ENCODE data around the gene FNIP2. TPM values are rescaled to one million over a fixed set of nuclear protein-coding genes. Genes with fewer than 3 reads are reported as not detected.

Gene FNIP2
- polyA plus RNA-seq, 1 experiment, result 14.8 TPM

DNA sequence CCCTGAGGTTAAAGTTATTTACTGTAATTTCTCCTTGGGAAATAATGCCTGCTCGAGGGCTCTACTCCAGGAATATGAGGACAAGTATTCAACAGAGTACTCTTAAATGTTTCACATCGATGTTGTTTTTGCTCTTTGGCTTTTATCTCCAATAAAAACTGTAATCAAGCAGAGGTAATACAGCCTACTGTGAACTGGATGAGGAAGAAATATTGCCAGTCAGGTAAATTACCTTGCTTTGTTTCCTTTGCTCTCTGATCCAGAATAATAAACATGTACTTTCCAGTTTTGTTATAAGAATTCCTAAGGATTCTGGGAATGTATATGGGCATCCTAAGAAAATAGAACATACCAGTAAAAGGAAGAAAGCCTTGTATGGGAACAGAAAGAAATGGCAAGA is 60.4 kb downstream of the FNIP2 start:
- no peaks in the 10 kb centered on the region; the same call in 1 of the 2 replicates for H3K36me3 ChIP-seq (ENCODE audit: control insufficient read depth, insufficient read depth, low read length)
- POLR2A ChIA-PET, result no interaction called here
- TF ChIP-seq, protein P1, sequence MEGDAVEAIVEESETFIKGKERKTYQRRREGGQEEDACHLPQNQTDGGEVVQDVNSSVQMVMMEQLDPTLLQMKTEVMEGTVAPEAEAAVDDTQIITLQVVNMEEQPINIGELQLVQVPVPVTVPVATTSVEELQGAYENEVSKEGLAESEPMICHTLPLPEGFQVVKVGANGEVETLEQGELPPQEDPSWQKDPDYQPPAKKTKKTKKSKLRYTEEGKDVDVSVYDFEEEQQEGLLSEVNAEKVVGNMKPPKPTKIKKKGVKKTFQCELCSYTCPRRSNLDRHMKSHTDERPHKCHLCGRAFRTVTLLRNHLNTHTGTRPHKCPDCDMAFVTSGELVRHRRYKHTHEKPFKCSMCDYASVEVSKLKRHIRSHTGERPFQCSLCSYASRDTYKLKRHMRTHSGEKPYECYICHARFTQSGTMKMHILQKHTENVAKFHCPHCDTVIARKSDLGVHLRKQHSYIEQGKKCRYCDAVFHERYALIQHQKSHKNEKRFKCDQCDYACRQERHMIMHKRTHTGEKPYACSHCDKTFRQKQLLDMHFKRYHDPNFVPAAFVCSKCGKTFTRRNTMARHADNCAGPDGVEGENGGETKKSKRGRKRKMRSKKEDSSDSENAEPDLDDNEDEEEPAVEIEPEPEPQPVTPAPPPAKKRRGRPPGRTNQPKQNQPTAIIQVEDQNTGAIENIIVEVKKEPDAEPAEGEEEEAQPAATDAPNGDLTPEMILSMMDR (IDR thresholded peaks at IDR 0.05; ENCODE audit: insufficient read depth, low read depth, low read length), result no peak
- no peak overlapping the region for H3K4me3 ChIP-seq (ENCODE audit: low read depth, low read length)
- H3K27me3 ChIP-seq (ENCODE audit: control insufficient read depth, insufficient read depth, low read length), result no peaks in the 10 kb centered on the region
- CTCF ChIA-PET, result interaction anchor here (0.7 kb wide), 1 partner anchor 29 kb away, joined by 6 read pairs; no protein-coding TSS in a partner anchor
- no peak for DNase-seq (ENCODE audit: low read depth)

DNA sequence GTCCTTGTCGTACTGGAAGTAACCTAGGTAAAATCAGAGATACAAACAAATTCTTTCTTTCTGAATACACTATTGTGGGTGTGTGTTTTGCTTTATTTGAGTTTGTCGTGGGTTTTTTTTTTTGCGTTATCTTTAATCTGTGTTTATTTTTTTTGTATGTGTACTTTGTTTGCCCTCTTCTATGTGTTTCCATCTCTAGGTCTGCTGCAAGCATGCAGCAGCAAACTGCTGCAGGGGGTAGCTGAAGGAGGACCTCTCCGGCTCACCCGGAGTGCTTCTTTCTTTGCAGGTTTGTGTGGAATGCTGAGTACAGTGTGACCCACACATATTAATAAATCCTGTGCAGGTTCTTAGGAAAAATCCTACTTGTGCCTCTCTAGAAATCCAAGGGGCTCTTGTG is 64.8 kb downstream of the FNIP2 start:
- ChIA-PET POLR2A (no interaction called here), CTCF (interaction anchor here (1.6 kb wide), 1 partner anchor 16 kb away, joined by 4 read pairs; no protein-coding TSS in a partner anchor)
- Histone ChIP-seq H3K36me3 (ENCODE audit: control insufficient read depth, insufficient read depth, low read length) (no peaks in the 10 kb centered on the region), H3K4me3 (ENCODE audit: low read depth, low read length) (no peak overlapping the region), H3K27me3 (ENCODE audit: control insufficient read depth, insufficient read depth, low read length) (no peaks in the 10 kb centered on the region)
- TF ChIP-seq, protein P1 (IDR thresholded peaks at IDR 0.05; ENCODE audit: insufficient read depth, low read depth, low read length), result no peak
- no peak for DNase-seq (ENCODE audit: low read depth)

DNA sequence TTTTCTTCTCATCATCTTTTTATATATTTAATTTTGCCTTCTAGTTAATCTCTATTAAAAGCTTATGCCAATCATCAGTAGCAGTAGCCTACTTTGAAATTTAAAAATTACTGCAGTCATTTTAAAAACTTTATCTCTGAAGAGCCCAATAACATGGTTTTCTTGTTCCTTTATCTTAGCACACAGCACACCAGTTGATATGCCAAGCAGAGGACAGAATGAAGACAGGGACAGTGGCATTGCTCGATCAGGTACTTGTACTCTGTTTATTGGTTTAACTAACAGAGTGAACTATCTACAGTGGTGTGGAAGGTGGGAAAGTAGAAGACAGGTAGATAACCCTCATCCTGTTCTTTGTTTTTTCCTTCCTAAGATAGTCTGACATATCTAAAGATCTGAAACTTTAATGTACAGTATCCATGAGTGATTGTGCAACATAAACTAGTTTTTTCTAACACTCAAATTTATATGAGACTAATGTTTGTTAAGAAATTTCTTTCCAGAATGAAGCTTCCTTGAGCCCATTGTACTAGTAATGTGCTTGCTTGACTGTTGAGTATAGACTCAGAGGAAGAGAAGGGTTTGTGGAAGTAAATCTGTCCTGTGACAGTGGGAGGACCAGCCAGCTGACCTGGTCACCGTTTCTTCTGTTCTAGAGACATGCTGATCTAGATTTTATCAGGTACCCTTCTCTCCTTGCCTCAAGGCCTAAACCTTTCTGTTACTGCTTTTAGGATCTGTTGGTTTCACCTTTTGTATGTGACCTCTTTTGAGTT is 66.6 kb downstream of the FNIP2 start:
- Histone ChIP-seq H3K27me3 (ENCODE audit: control insufficient read depth, insufficient read depth, low read length) (no peaks in the 10 kb centered on the region), H3K4me3 (ENCODE audit: low read depth, low read length) (no peak overlapping the region), H3K36me3 (ENCODE audit: control insufficient read depth, insufficient read depth, low read length) (no peaks in the 10 kb centered on the region)
- POLR2A ChIA-PET, result no interaction called here
- TF ChIP-seq, protein P1 (IDR thresholded peaks at IDR 0.05; ENCODE audit: insufficient read depth, low read depth, low read length), result no peak
- DNase-seq (ENCODE audit: low read depth), result no peak
- CTCF ChIA-PET, result no interaction called here

DNA sequence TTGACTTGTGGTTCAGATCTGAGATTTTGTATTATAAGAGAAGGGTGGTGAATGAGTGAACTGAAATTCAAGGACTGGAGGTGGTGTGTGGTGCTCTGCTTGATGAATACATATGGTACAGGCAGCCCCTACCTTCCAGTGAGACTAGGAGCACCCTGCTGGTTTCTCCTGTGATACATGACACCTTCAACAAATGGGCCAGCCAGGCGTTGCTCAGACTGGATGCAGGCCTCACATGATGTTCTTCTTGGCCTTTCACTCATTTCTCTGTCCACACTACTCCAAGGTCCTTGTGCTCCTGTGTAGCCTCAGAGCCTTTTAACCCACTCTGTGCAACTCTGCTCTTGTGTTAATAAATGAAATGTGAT is 67.2 kb downstream of the FNIP2 start:
- ChIA-PET POLR2A (no interaction called here), CTCF (no interaction called here)
- Histone ChIP-seq H3K27me3 (ENCODE audit: control insufficient read depth, insufficient read depth, low read length) (no peaks in the 10 kb centered on the region), H3K4me3 (ENCODE audit: low read depth, low read length) (no peak overlapping the region), H3K36me3 (ENCODE audit: control insufficient read depth, insufficient read depth, low read length) (no peaks in the 10 kb centered on the region)
- TF ChIP-seq, protein P1 (IDR thresholded peaks at IDR 0.05; ENCODE audit: insufficient read depth, low read depth, low read length), result no peak
- DNase-seq (ENCODE audit: low read depth), result no peak

DNA sequence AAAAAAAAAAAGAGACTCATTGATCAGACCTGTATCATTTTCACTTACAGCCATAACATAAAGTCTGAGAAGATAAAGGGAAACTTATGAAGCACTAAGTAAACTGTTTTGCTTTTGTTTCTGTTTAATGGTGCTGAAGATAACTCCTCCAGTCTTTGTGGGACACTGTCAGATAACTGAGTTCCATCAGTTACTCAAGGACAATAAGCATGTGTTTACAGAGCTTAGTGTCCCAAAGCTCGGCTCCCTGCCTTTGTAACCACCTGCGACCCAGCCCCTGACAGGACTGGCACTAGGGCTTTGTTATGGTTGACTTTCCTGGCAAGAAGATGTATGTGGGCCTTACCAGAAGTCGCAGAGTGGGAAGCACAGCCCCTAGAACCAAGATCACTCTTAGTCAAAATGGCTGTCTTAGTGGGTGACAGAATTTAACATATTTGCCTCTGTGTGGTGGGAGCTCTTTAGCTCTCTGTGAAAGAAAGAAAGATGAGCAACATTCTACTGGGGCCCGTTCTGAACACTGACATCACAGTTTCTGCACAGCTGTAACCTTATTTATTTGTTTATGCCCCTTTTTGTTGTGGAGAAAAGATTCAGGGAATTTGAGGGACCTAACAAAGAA is 68.1 kb downstream of the FNIP2 start:
- ChIA-PET CTCF (no interaction called here), POLR2A (no interaction called here)
- DNase-seq (ENCODE audit: low read depth), result no peak
- TF ChIP-seq, protein P1 (IDR thresholded peaks at IDR 0.05; ENCODE audit: insufficient read depth, low read depth, low read length), result no peak
- Histone ChIP-seq H3K4me3 (ENCODE audit: low read depth, low read length) (no peak overlapping the region), H3K27me3 (ENCODE audit: control insufficient read depth, insufficient read depth, low read length) (no peaks in the 10 kb centered on the region), H3K36me3 (ENCODE audit: control insufficient read depth, insufficient read depth, low read length) (no peaks in the 10 kb centered on the region; the same call in 1 of the 2 replicates)
